Uterus (tissue), 4 donors: Measurements from ENCODE around the gene MXD3. TPM values are rescaled to one million over a fixed set of nuclear protein-coding genes. Genes with fewer than 3 reads are reported as not detected.

ENCODE experiments used
- DNase-seq, 2 donors: peaks; one replicate each; pipeline ENCODE4 v3.0.0-alpha.2; 2019 to 2020
- H3K27ac ChIP-seq, 2 donors: fragments of 200-600 bp; sonication (generic); 1 replicate in 1 of 2; 2 replicates in 1 of 2; pipeline ENCODE4 v1.5.1; 2016 to 2018
- H3K27me3 ChIP-seq, 2 donors: fragments of 200-600 bp; sonication (generic); one replicate each; pipeline ENCODE4 v1.5.1; 2018 to 2019; ENCODE audit warnings: control low read depth in 1 of 2
- H3K36me3 ChIP-seq, 2 donors: fragments of 200-600 bp; sonication (generic); one replicate each; pipeline ENCODE4 v1.5.1; 2019; ENCODE audit warnings: control low read depth in 1 of 2
- H3K4me1 ChIP-seq, 2 donors: fragments of 200-600 bp; sonication (generic); one replicate each; pipeline ENCODE4 v1.5.1; 2018 to 2019; ENCODE audit warnings: control low read depth in 1 of 2
- H3K4me3 ChIP-seq, 2 donors: fragments of 200-600 bp; sonication (generic); 1 replicate in 1 of 2; 2 replicates in 1 of 2; pipeline ENCODE4 v1.5.1; 2018 to 2019; ENCODE audit warnings: mild to moderate bottlenecking in 1 of 2
- H3K9me3 ChIP-seq, 2 donors: fragments of 200-600 bp; sonication (generic); one replicate each; pipeline ENCODE4 v1.5.1; 2019; ENCODE audit warnings: control low read depth in 1 of 2
- CTCF ChIP-seq, 4 experiments: fragments of 200-600 bp in 2 of 4; fragments of 450-650 bp in 2 of 4; sonication (generic) in 2 of 4; IDR thresholded peaks; one replicate each; pipeline ENCODE4 v1.5.1; 2016 to 2019; ENCODE audit warnings: antibody characterized with exemption in 4 of 4, mild to moderate bottlenecking in 2 of 4, moderate library complexity in 1 of 4
- POLR2A ChIP-seq, 2 donors: fragments of 450-650 bp; IDR thresholded peaks; one replicate each; pipeline ENCODE4 v1.6.1; 2016; ENCODE audit warnings: antibody characterized with exemption in 2 of 2, mild to moderate bottlenecking in 1 of 2, moderate library complexity in 1 of 2
- intact Hi-C: fragments of 100-400 bp; cut with DNase I; formaldehyde crosslinking; loops from one replicate; pipeline ENCODE4 v1.15.1; 2023; ENCODE audit warnings: low total_unique reads
- total RNA-seq, 4 donors: library from RNA; depleted of rRNA in 3 of 4; stranded (reverse); fragments of >200 nt in 3 of 4; gene quantifications; one replicate each; pipeline versions ENCODE4 v1.1.0 to v1.2.4, GENCODE V29; 2014 to 2023
- donor health status: DM: yes; HTN: yes; CAD: no.

Gene MXD3
- total RNA-seq, 4 donors from 2014 or later = 0.51 to 29.0 (median 6.8) TPM

- Histone ChIP-seq H3K9me3 (no peaks in the 10 kb centered on the region), H3K4me3 (no peak overlapping the region), H3K36me3 (no peaks in the 10 kb centered on the region), H3K27me3 (no peaks in the 10 kb centered on the region), H3K4me1 (no peaks in the 10 kb centered on the region), H3K27ac (no peak overlapping the region)
- no peak for DNase-seq
- TF ChIP-seq POLR2A (IDR thresholded peaks at IDR 0.05) = no peak
- no peak for TF ChIP-seq CTCF (IDR thresholded peaks at IDR 0.05)
- intact Hi-C loops = no loop called here
Observed at GRCh38 chr5:177332031-177332895, 20.6 kb upstream of the MXD3 start.

DNA sequence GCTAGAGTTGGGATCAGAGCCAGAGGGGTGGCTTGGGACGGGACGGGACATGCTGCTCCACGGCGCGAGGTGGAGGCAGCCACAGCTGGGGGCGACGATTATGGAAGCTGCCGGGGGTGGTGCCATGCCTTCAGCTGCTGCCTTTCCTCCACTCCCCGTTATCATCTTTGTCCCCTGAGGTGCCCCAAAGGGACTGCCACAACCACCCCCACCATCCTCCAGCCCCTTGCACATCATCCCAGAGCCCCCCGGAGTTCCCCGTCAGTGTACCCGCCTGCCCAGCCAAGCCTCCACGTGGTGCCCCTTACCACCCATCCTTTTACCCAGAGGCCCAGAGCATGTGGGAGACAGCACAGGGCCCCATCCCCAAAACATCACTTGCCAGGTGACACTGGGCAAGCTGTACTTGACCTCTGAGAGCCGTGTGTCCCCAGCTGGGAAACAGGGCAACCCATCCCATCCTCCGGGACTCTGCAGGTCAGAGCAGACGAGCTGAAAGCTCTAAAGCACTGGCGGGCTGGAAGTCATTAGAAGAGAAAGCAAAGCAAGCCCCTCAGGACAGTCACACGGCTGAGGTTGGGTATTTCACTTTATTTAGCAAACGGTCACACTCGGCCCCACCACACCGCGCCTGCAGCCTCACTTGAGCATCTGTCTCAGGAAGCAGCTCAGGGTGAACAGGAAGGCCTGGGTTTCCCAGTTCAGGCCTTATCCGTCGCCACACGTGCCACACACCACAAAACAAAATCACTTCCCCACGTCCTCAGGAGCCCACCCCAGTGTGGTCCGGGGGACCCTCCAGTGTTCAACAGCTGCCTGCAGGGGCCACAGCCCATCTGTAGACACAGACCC, 19.5 kb upstream of the MXD3 start:
- Histone ChIP-seq H3K9me3 (no peaks in the 10 kb centered on the region), H3K27ac (no peak overlapping the region), H3K4me3 (no peak overlapping the region), H3K36me3 (no peaks in the 10 kb centered on the region), H3K27me3 (no peaks in the 10 kb centered on the region), H3K4me1 (no peaks in the 10 kb centered on the region)
- TF ChIP-seq POLR2A (IDR thresholded peaks at IDR 0.05) = no peak
- TF ChIP-seq CTCF (IDR thresholded peaks at IDR 0.05) = no peak
- no peak for DNase-seq
- intact Hi-C loops = no loop called here

DNA sequence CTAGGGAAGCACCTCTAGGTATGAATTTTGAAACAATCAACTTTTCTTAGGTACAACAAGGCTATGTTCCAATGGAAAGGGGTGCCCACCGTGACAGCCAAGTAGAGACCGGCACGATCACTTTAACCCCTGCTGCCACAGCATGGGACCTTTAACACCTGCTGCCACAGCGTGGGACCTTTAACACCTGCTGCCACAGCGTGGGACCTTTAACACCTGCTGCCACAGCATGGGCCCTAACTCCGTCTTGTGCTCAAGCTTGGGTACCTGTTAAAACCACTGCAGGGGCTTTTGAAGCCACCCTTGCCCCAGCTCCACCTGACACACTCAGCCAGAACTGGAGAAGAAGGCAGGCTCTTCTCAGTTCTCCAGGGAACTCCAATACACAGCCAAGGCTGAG, 18.2 kb upstream of the MXD3 start:
- no peak for TF ChIP-seq POLR2A (IDR thresholded peaks at IDR 0.05)
- TF ChIP-seq CTCF (IDR thresholded peaks at IDR 0.05) = no peak
- no peak overlapping the region for H3K27ac ChIP-seq
- no peaks in the 10 kb centered on the region for H3K4me1 ChIP-seq
- H3K4me3 ChIP-seq = no peak overlapping the region
- no peaks in the 10 kb centered on the region for H3K27me3 ChIP-seq
- no peaks in the 10 kb centered on the region for H3K36me3 ChIP-seq
- intact Hi-C loops = no loop called here
- no peaks in the 10 kb centered on the region for H3K9me3 ChIP-seq
- DNase-seq = no peak

DNA sequence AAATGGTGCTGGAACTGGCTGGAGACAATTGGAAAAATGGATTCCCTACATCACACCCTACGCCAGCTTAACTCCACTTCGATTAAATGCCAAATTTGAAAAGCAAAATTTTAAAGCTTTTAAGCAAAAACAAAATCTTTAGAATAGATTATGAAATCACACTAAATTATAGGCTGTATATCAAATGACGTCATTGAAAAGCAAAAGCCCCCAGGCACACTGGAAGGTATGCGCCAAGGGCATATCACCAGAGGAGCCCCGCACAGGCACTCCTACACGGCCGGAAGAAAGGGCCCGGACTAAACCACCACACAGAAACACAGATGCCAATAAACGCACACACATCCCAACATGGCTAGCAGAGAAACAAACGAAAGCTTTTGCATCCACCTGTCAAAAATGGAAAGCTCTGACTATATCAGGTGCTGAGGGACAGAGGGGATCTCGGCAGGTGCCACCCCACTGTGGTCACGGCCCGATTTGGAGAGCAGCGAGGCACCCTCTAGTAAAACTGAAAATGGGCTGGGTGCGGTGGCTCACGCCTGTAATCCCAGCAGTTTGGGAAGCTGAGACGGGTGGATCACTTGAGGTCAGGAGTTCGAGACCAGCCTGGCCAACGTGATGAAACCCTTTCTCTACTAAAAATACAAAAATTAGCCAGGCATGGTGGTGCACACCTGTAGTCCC, 17.0 kb upstream of the MXD3 start:
- H3K27me3 ChIP-seq = no peaks in the 10 kb centered on the region
- no peak overlapping the region for H3K4me3 ChIP-seq
- intact Hi-C loops = no loop called here
- no peak for TF ChIP-seq POLR2A (IDR thresholded peaks at IDR 0.05)
- no peaks in the 10 kb centered on the region for H3K4me1 ChIP-seq
- no peaks in the 10 kb centered on the region for H3K9me3 ChIP-seq
- H3K36me3 ChIP-seq = no peaks in the 10 kb centered on the region
- no peak for DNase-seq
- peak overlapping the region; percentile 42 to 53 for H3K27ac ChIP-seq
